Heart right ventricle (tissue), 16 donors: Measurements from ENCODE around the gene ZNF318. TPM values are rescaled to one million over a fixed set of nuclear protein-coding genes. Genes with fewer than 3 reads are reported as not detected.
"Not testable (repeated sequence)": the region's sequence is repeated elsewhere in the genome, so short reads cannot be mapped to it uniquely, and the experiment has no call there.

Source experiments
- ATAC-seq, 8 donors: fragments of 200-7000 bp; cut with Tn5 transposase; one replicate each; pipeline ENCODE4 v1.9.1; 2020; ENCODE audit warnings: mild to moderate bottlenecking in 8 of 8, moderate library complexity in 8 of 8, moderate number of reproducible peaks in 1 of 8
- DNase-seq, 2 donors: peaks; one replicate each; pipeline ENCODE4 v3.0.0-alpha.2; 2020
- H3K27ac ChIP-seq, 10 donors: fragments of 200-600 bp; sonication (generic) in 2 of 10; one replicate each; pipeline versions ENCODE4 v1.5.0 to v1.8.0; 2020 to 2022; ENCODE audit warnings: mild to moderate bottlenecking in 3 of 10
- H3K27me3 ChIP-seq, 7 donors: fragments of 200-600 bp; one replicate each; pipeline ENCODE4 v1.8.0; 2021 to 2022; ENCODE audit warnings: mild to moderate bottlenecking in 2 of 7
- H3K36me3 ChIP-seq, 9 donors: fragments of 200-600 bp; sonication (generic) in 1 of 9; one replicate each; pipeline versions ENCODE4 v1.5.0 to v1.8.0; 2020 to 2022; ENCODE audit warnings: mild to moderate bottlenecking in 2 of 9
- H3K4me1 ChIP-seq, 9 donors: fragments of 200-600 bp; sonication (generic) in 1 of 9; one replicate each; pipeline versions ENCODE4 v1.5.0 to v1.8.0; 2020 to 2022; ENCODE audit warnings: mild to moderate bottlenecking in 4 of 9
- H3K4me3 ChIP-seq, 10 donors: fragments of 200-600 bp; sonication (generic) in 2 of 10; one replicate each; pipeline versions ENCODE4 v1.5.0 to v1.8.0; 2020 to 2022; ENCODE audit warnings: mild to moderate bottlenecking in 7 of 10, moderate library complexity in 2 of 10
- H3K9me3 ChIP-seq, 11 donors: fragments of 200-600 bp in 10 of 11; sonication (generic) in 2 of 11; one replicate each; pipeline versions ENCODE4 v1.5.0 to v1.8.0; 2013 to 2022; ENCODE audit warnings: mild to moderate bottlenecking in 2 of 11, control low read depth in 1 of 11, moderate library complexity in 1 of 11
- WGBS, 2 donors: extraction: QIAGEN DNeasy Blood & Tissue Kit; methylation state at CpG; one replicate each; pipeline ENCODE4 v1.1.7; 2013; ENCODE audit warnings: inconsistent platforms in 1 of 2; 5-methylcytosine and 5-hydroxymethylcytosine counted together
- intact Hi-C, 10 donors: fragments of 100-400 bp; cut with DNase I; formaldehyde crosslinking; loops; one replicate each; pipeline versions ENCODE4 v1.11.1 to v1.14.2; 2022
- long read RNA-seq, 3 donors: library from polyadenylated mRNA; unstranded; transcript quantifications; one replicate each; pipeline ENCODE4 v2.0.0, GENCODE V29; 2020 to 2021
- polyA plus RNA-seq, 2 donors: library from polyadenylated mRNA; stranded (reverse); fragments of 200-250 nt; gene quantifications; one replicate each; pipeline ENCODE4 v1.2.3, GENCODE V29; 2013
- total RNA-seq, 10 donors: library from RNA; stranded (reverse); fragmentation: NEBNext Ultra II Directional in 3 of 10; extraction: Animal tissue kit (Norgen Biotek cat#: 25700) in 3 of 10; gene quantifications; one replicate each; pipeline versions ENCODE4 v1.2.1 to v1.2.4, GENCODE V29; 2021 to 2023
- TF ChIP-seq, protein P1 (sequence below), 9 donors: fragments of 200-600 bp; sonication (generic) in 2 of 9; IDR thresholded peaks; one replicate each; pipeline versions ENCODE4 v1.5.0 to v1.8.0; 2021 to 2022; ENCODE audit warnings: antibody characterized with exemption in 9 of 9, mild to moderate bottlenecking in 5 of 9, moderate library complexity in 1 of 9
- donor health status: Arrhythmogenic right ventricular cardiomyopathy.
- donor health status: ischemic (EF 13 %, LVEDD 7.1; RV severe dilation, severe dysfunction).
- donor health status: healthy with polysubstance abuse.
- donor health status: DM: no; HTN: yes; CAD: no.
- donor health status: DM: no; HTN: no; CAD: no.
- donor health status: ischemic (EF 25% LVEDD 6.9; RV normal size, moderate dysfunction).
- donor health status: ischemic (EF 25% LVEDD 5.7; RV mildly dilated, moderate dysfunction).
- donor health status: healthy.
- donor health status: DM: yes; HTN: yes; CAD: no.
- donor health status: Ischemic cardiomyopathy.
- donor health status: ischemic (EF 35%, LVEDD 5.7; RV mildly dilated, moderate dysfunction).
- donor health status: nonischemic (EF 11% LVEDD 7.7; RV severe dilation, severe dysfunction).
- donor health status: DM: yes; HTN: yes; CAD: no.
- donor health status: PGD.
- donor health status: ischemic (EF 29% LVEDD 5.4; RV normal size, mild dysfunction).
- donor health status: nonischemic (EF 23%, LVEDD 6.1; RV moderate dilation, normal function).

Gene ZNF318, protein sequence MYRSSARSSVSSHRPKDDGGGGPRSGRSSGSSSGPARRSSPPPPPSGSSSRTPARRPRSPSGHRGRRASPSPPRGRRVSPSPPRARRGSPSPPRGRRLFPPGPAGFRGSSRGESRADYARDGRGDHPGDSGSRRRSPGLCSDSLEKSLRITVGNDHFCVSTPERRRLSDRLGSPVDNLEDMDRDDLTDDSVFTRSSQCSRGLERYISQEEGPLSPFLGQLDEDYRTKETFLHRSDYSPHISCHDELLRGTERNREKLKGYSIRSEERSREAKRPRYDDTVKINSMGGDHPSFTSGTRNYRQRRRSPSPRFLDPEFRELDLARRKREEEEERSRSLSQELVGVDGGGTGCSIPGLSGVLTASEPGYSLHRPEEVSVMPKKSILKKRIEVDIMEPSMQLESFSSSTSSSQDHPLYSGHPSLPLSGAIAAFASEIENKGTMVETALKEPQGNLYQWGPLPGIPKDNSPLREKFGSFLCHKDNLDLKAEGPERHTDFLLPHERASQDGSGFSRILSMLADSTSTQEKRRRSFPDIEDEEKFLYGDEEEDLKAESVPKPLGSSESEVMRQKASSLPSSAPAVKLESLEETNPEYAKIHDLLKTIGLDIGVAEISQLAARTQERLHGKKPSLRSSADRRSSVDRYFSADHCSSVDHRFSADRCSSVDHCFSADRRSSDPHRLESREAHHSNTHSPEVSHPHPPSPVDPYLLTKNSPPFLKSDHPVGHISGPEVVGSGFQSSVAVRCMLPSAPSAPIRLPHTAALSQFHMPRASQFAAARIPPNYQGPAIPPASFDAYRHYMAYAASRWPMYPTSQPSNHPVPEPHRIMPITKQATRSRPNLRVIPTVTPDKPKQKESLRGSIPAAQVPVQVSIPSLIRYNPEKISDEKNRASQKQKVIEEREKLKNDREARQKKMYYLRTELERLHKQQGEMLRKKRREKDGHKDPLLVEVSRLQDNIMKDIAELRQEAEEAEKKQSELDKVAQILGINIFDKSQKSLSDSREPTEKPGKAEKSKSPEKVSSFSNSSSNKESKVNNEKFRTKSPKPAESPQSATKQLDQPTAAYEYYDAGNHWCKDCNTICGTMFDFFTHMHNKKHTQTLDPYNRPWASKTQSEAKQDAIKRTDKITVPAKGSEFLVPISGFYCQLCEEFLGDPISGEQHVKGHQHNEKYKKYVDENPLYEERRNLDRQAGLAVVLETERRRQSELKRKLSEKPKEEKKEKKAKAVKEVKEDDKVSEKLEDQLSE (N-terminal part only)
- 10 to 100 TPM in 9 of 10 donors, 1 to 10 TPM in 1; 9.3 to 20.4 (median 14.0) TPM for total RNA-seq
- polyA plus RNA-seq, result 10 to 100 TPM in 1 of 2 donors, 1 to 10 TPM in 1; 3.4 to 13.8 TPM
- long read RNA-seq, donor 1, full-length matches to known transcripts, result 3 of 9 reads
- long read RNA-seq, donor 1, partial matches to known transcripts, result 1 of 9 reads
- long read RNA-seq, donor 1, other reads (novel, unspliced or antisense), result 5 of 9 reads
- long read RNA-seq, donor 2, full-length matches to known transcripts, result 1 of 3 reads
- long read RNA-seq, donor 2, partial matches to known transcripts, result 0 of 3 reads
- long read RNA-seq, donor 2, other reads (novel, unspliced or antisense), result 2 of 3 reads
- long read RNA-seq, donor 3, partial matches to known transcripts, result 4 of 14 reads
- long read RNA-seq, donor 3, other reads (novel, unspliced or antisense), result 10 of 14 reads

DNA sequence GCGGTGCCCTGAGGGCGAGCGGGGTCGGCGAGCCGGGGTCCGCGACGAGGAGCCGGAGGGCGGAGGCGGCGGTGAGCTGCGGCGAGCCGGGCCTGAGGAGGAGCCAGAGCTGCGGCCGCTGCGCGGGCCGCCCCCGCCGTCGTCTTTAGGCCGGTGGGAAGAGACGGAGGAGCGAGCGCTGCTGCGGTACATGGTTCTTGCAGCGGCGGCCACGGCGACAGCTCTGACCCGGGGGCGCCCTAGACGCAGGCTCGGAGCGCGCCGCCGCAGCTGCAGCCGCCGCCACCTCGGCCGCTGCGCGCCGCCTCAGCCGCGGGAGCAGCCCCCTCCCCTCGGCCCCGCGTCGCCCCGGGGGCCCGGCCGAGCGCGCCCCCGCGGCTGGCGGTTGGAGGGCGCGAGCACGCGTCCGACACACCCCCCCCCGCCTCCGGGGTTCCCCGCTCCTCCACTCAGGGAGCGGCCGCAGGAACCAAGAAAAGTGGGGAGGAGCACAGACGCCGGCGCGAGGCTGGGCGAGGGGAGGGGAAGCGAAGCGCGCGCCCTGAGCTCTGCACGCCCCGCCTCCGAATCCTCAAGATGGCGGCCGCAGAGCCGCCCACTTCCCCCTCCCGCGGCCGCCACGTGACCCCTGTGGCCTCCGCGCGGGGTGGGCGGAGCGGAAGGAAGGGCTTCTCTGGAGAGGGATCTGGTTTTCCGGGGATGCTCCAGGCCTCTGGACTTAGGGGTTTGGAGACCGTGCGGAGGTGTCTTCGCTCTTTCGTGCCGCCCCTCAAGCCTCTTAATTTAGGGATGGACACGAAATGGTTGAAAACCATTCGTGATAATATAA, at the start of gene ZNF318:
ZNF318 (minus strand) TSS at position 474 of the 829 bp plus-strand sequence; CDS start at position 192, 282 bp downstream.
- intact Hi-C loops, result loop anchor here in 6 of 10 donors (2.0 to 10.0 kb wide), 6 partner anchors 57 to 197 kb away; partner anchors contain the start of genes ABCC10 (in 3 of the 6) and SRF (in 1 of the 6)
- H3K36me3 ChIP-seq, result peaks cover 0 to 15% (median 0%) of the 10 kb centered on the region in 9 donors
- no peaks in the 10 kb centered on the region for H3K27me3 ChIP-seq
- TF ChIP-seq, protein P1, sequence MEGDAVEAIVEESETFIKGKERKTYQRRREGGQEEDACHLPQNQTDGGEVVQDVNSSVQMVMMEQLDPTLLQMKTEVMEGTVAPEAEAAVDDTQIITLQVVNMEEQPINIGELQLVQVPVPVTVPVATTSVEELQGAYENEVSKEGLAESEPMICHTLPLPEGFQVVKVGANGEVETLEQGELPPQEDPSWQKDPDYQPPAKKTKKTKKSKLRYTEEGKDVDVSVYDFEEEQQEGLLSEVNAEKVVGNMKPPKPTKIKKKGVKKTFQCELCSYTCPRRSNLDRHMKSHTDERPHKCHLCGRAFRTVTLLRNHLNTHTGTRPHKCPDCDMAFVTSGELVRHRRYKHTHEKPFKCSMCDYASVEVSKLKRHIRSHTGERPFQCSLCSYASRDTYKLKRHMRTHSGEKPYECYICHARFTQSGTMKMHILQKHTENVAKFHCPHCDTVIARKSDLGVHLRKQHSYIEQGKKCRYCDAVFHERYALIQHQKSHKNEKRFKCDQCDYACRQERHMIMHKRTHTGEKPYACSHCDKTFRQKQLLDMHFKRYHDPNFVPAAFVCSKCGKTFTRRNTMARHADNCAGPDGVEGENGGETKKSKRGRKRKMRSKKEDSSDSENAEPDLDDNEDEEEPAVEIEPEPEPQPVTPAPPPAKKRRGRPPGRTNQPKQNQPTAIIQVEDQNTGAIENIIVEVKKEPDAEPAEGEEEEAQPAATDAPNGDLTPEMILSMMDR (IDR thresholded peaks at IDR 0.05), result no peak
- ATAC-seq, result peak; percentile 98 to 100 (median 99)
- H3K27ac ChIP-seq, result peak within 1 kb of the TSS; percentile 69 to 96 (median 87)
- WGBS, 2 donors, result 0% methylated on average over 73 to 101 of the region's 104 CpGs
- peak within 1 kb of the TSS; percentile 56 to 94 (median 82) for H3K4me3 ChIP-seq
- H3K4me1 ChIP-seq, result peaks cover 0 to 35% (median 23%) of the 10 kb centered on the region in 9 donors
- peak; percentile 96 for DNase-seq
- no peaks in the 10 kb centered on the region for H3K9me3 ChIP-seq

DNA sequence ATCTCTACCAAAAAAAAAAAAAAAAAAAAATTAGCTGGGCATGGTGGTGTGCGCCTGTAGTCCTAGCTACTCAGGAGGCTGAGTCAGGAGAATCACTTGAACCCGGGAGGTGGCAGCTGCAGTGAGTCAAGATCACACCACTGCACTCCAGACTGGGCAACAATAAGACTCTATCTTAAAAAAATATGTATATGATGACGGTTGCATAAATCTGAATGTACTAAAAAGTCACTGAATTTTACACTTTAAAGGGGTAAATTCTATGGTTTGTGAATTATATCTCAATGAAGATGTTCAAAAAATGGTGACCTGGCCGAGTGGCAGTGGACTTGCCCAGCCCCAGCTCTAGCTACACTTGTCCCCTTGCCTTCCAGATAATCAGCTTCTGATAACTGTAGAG, 47.5 kb upstream of the ZNF318 start:
- Histone ChIP-seq H3K4me1 (no peaks in the 10 kb centered on the region), H3K36me3 (no peaks in the 10 kb centered on the region), H3K27ac (no peak overlapping the region), H3K4me3 (no peak overlapping the region), H3K9me3 (no peaks in the 10 kb centered on the region), H3K27me3 (peaks cover 0 to 7% (median 0%) of the 10 kb centered on the region in 7 donors)
- DNase-seq, result no peak
- no peak for ATAC-seq
- 75 to 78% methylated on average over 4 of the region's 4 CpGs for WGBS, 2 donors
- intact Hi-C loops, result no loop called here
- TF ChIP-seq, protein P1 (IDR thresholded peaks at IDR 0.05), result no peak

DNA sequence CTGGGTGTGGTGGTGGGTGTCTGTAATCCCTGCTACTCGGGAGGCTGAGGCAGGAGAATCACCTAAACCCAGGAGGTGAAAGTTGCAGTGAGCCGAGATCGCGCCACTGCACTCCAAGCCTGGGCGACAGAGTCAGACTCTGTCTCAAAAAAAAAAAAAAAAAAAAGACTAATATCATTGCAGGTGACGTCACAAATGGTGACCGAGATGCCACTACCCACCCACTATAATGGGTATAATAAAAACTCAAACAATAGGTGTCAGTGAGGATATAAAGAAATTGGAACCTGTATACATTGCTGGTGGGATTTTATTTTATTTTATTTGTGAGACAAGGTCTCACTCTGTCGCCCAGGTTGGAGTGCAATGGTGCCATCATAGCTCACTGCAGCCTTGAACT, 45.8 kb upstream of the ZNF318 start:
- H3K9me3 ChIP-seq, H3K27me3 ChIP-seq, ATAC-seq, H3K4me3 ChIP-seq, intact Hi-C loops, H3K27ac ChIP-seq, DNase-seq, H3K4me1 ChIP-seq, H3K36me3 ChIP-seq: not testable (repeated sequence)
- 88 to 95% methylated on average over 8 of the region's 8 CpGs for WGBS, 2 donors
